Spleen (tissue), 7 donors: Measurements from ENCODE around the gene DLX2.

Source experiments
- POLR2A ChIP-seq, 3 donors: fragments of 450-650 bp; IDR thresholded peaks; one replicate each; pipeline ENCODE4 v1.5.1; 2017; ENCODE audit warnings: antibody characterized with exemption in 3 of 3, mild to moderate bottlenecking in 1 of 3
- POLR2AphosphoS5 ChIP-seq, 3 donors: sonication (generic); formaldehyde crosslinking; IDR thresholded peaks; one replicate each; pipeline ENCODE4 v1.5.1; 2017; ENCODE audit warnings: antibody characterized with exemption in 3 of 3
- TF ChIP-seq, protein P1 (sequence below), 11 experiments: fragments of 200-600 bp in 7 of 11; fragments of 450-650 bp in 4 of 11; sonication (generic) in 4 of 11; IDR thresholded peaks in 8 of 11; conservative IDR thresholded peaks in 3 of 11; 1 replicate in 7 of 11; 2 replicates in 4 of 11; pipeline versions ENCODE4 v1.4.0 to v1.8.0; 2016 to 2021; ENCODE audit warnings: antibody characterized with exemption in 11 of 11, inconsistent platforms in 4 of 11, mild to moderate bottlenecking in 1 of 11
- donor health status: DM: no; HTN: no; CAD: no; lungs with moderate emphysema.
- donor health status: DM: no; HTN: no; CAD: no.
- donor health status: DM: no; HTN: no; CAD: no.

GRCh38 chr2:172080641-172081220, 22.0 kb downstream of the DLX2 start:
- TF ChIP-seq, protein P1, sequence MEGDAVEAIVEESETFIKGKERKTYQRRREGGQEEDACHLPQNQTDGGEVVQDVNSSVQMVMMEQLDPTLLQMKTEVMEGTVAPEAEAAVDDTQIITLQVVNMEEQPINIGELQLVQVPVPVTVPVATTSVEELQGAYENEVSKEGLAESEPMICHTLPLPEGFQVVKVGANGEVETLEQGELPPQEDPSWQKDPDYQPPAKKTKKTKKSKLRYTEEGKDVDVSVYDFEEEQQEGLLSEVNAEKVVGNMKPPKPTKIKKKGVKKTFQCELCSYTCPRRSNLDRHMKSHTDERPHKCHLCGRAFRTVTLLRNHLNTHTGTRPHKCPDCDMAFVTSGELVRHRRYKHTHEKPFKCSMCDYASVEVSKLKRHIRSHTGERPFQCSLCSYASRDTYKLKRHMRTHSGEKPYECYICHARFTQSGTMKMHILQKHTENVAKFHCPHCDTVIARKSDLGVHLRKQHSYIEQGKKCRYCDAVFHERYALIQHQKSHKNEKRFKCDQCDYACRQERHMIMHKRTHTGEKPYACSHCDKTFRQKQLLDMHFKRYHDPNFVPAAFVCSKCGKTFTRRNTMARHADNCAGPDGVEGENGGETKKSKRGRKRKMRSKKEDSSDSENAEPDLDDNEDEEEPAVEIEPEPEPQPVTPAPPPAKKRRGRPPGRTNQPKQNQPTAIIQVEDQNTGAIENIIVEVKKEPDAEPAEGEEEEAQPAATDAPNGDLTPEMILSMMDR (IDR thresholded peaks at IDR 0.05 in 8 of 11, conservative IDR thresholded peaks at IDR 0.05 in 3 of 11): no peak
- TF ChIP-seq POLR2AphosphoS5 (IDR thresholded peaks at IDR 0.05): no peak
- TF ChIP-seq POLR2A (IDR thresholded peaks at IDR 0.05): no peak
